ENCODE data around the gene RECQL5.

GRCh38 chr17:75685499-75685898 lies 18.5 kb upstream of the RECQL5 start:
- TF ChIP-seq POLR2A (IDR thresholded peaks at IDR 0.05) = no peak
- TF ChIP-seq CTCF (IDR thresholded peaks at IDR 0.05) = no peak
